Astrocyte (in vitro differentiated cells and primary cell): ENCODE measurements around the gene SAP30L.

Source experiments
- EZH2 ChIP-seq: IDR thresholded peaks from 2 replicates; pipeline ENCODE4 v1.6.1; 2012; ENCODE audit warnings: mild to moderate bottlenecking, low read length, inconsistent platforms; ENCODE audit not compliant: insufficient read depth
- TF ChIP-seq, protein P1 (sequence below): IDR thresholded peaks from 2 replicates; pipeline ENCODE4 v1.5.1; 2011; ENCODE audit warnings: low read depth, mild to moderate bottlenecking, inconsistent platforms, low read length, moderate library complexity; ENCODE audit not compliant: insufficient read depth

DNA sequence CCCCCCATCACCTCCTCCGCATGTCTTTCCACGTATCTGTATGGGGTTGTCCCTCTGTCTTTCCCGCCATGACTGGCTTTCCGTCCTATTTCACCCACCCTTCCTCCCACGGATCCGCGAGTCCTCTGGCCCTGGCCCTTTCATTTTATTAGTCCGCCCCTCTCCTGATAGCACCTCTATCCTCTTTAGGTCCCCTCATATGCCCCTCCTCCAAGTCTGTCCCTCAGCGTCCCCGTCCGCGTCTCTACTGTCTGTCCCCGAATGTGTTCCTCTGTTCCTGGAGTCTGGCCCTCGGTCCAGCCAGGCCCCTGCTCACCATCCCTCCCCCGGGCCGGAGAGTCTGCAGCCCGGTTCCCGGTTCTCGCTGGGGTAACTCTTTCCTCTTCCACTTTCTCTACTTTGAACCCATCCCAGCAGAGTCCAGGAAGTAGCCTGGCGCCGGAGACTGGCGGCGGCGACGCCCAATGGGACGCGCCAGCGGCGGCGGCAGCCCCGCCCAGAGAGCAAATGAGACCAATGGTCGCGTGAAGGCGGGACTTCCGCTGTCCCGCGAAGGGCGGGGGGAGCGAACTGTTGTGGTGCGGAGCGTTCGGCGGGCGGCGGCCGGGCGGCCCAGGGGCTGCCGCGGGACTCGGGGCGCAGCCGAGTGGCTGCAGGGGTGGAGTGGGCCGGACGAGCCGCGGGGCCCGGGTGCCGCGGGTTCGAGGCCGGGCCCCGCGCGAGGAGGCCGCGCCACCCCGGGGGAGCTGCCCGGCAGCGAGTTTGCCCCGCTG, at the start of gene SAP30L:
- TF ChIP-seq, protein P1, sequence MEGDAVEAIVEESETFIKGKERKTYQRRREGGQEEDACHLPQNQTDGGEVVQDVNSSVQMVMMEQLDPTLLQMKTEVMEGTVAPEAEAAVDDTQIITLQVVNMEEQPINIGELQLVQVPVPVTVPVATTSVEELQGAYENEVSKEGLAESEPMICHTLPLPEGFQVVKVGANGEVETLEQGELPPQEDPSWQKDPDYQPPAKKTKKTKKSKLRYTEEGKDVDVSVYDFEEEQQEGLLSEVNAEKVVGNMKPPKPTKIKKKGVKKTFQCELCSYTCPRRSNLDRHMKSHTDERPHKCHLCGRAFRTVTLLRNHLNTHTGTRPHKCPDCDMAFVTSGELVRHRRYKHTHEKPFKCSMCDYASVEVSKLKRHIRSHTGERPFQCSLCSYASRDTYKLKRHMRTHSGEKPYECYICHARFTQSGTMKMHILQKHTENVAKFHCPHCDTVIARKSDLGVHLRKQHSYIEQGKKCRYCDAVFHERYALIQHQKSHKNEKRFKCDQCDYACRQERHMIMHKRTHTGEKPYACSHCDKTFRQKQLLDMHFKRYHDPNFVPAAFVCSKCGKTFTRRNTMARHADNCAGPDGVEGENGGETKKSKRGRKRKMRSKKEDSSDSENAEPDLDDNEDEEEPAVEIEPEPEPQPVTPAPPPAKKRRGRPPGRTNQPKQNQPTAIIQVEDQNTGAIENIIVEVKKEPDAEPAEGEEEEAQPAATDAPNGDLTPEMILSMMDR = no peak
- no peak for TF ChIP-seq EZH2
